Neural cell (in vitro differentiated cells): ENCODE data around the gene KIRREL3. TPM values are rescaled to one million over a fixed set of nuclear protein-coding genes. Genes with fewer than 3 reads are reported as not detected.

Experiments used
- H2AFZ ChIP-seq: fragments of 200-600, 300-800 bp; sonication (generic), shearing (Covaris generic); 2 replicates; pipeline ENCODE4 v1.6.0; 2014; ENCODE audit warnings: low read depth, mild to moderate bottlenecking, antibody characterized with exemption, low read length, moderate library complexity
- H3F3A ChIP-seq: fragments of 200-600 bp; shearing (Covaris generic); 2 replicates; pipeline ENCODE4 v1.6.1; 2016; ENCODE audit warnings: mild to moderate bottlenecking, moderate library complexity, mixed read lengths, antibody characterized with exemption, low read length; ENCODE audit not compliant: insufficient read depth, poor library complexity, severe bottlenecking
- H3K27ac ChIP-seq: fragments of 200-600, 300-800 bp; sonication (generic), shearing (Covaris generic); 2 replicates; pipeline ENCODE4 v1.5.1; 2014; ENCODE audit warnings: mild to moderate bottlenecking, low read length, moderate library complexity
- H3K27me3 ChIP-seq: fragments of 300-800, 200-600 bp; sonication (generic), shearing (Covaris generic); 2 replicates; pipeline ENCODE4 v1.6.0; 2014; ENCODE audit warnings: mild to moderate bottlenecking, low read depth, low read length, moderate library complexity; ENCODE audit not compliant: insufficient read depth
- H3K36me3 ChIP-seq: fragments of 300-800, 200-600 bp; sonication (generic), shearing (Covaris generic); 2 replicates; pipeline ENCODE4 v1.5.1; 2014; ENCODE audit warnings: mild to moderate bottlenecking, antibody characterized with exemption, low read length, moderate library complexity; ENCODE audit not compliant: insufficient read depth
- H3K4me2 ChIP-seq: fragments of 300-800, 200-600 bp; sonication (generic), shearing (Covaris generic); 2 replicates; pipeline ENCODE4 v1.6.0; 2014; ENCODE audit warnings: mild to moderate bottlenecking, low read length
- H3K4me3 ChIP-seq: fragments of 300-800, 200-600 bp; sonication (generic), shearing (Covaris generic); 2 replicates; pipeline ENCODE4 v1.5.1; 2014; ENCODE audit warnings: mild to moderate bottlenecking, low read length, moderate library complexity
- H3K79me2 ChIP-seq: fragments of 200-600 bp; shearing (Covaris generic); replicated peaks from 2 replicates; pipeline ENCODE4 v1.6.0; 2014; ENCODE audit warnings: mild to moderate bottlenecking, low read length, moderate library complexity; ENCODE audit not compliant: insufficient read depth
- H3K9ac ChIP-seq: fragments of 300-800, 200-600 bp; sonication (generic), shearing (Covaris generic); 2 replicates; pipeline ENCODE4 v1.6.1; 2016; ENCODE audit warnings: mild to moderate bottlenecking, low read length, mixed read lengths
- H3K9me2 ChIP-seq: fragments of 200-600 bp; shearing (Covaris generic); 2 replicates; pipeline ENCODE4 v1.6.1; 2016; ENCODE audit warnings: mild to moderate bottlenecking, low read length, mixed read lengths; ENCODE audit not compliant: insufficient read depth
- H3K9me3 ChIP-seq: fragments of 200-600, 300-800 bp; sonication (generic), shearing (Covaris generic); 2 replicates; pipeline ENCODE4 v1.6.1; 2016; ENCODE audit warnings: mild to moderate bottlenecking, mixed run types, low read length, moderate library complexity, mixed read lengths
- H4K20me1 ChIP-seq: fragments of 200-600 bp; shearing (Covaris generic); 2 replicates; pipeline ENCODE4 v1.6.1; 2016; ENCODE audit warnings: mild to moderate bottlenecking, mixed run types; ENCODE audit not compliant: insufficient read depth
- CTCF ChIP-seq: fragments of 450-650 bp; IDR thresholded peaks from 2 replicates; pipeline ENCODE4 v1.5.1; 2014; ENCODE audit warnings: antibody characterized with exemption, mild to moderate bottlenecking, moderate library complexity; ENCODE audit not compliant: poor library complexity, severe bottlenecking
- EP300 ChIP-seq: fragments of 450-650 bp; conservative IDR thresholded peaks from 2 replicates; pipeline ENCODE4 v1.6.1; 2014; ENCODE audit warnings: antibody characterized with exemption, mild to moderate bottlenecking, moderate library complexity; ENCODE audit not compliant: poor library complexity, severe bottlenecking
- EZH2 ChIP-seq: fragments of 200-600, 300-800 bp; shearing (Covaris generic), sonication (generic); IDR thresholded peaks from 2 replicates; pipeline ENCODE4 v1.6.1; 2014; ENCODE audit warnings: antibody characterized with exemption, low read length, borderline replicate concordance, mild to moderate bottlenecking; ENCODE audit not compliant: insufficient read depth, poor library complexity, severe bottlenecking
- MXI1 ChIP-seq: fragments of 450-650 bp; conservative IDR thresholded peaks from 2 replicates; pipeline ENCODE4 v1.6.1; 2014; ENCODE audit warnings: antibody characterized with exemption, mild to moderate bottlenecking; ENCODE audit not compliant: poor library complexity, severe bottlenecking
- POLR2AphosphoS5 ChIP-seq: IDR thresholded peaks from 2 replicates; pipeline ENCODE4 v1.6.1; 2012
- RAD21 ChIP-seq: fragments of 450-650 bp; conservative IDR thresholded peaks from 2 replicates; pipeline ENCODE4 v1.6.1; 2014; ENCODE audit warnings: antibody characterized with exemption, mild to moderate bottlenecking, moderate library complexity
- REST ChIP-seq: IDR thresholded peaks from 2 replicates; pipeline ENCODE4 v1.6.1; 2012; ENCODE audit warnings: borderline replicate concordance
- SMC3 ChIP-seq: fragments of 450-650 bp; conservative IDR thresholded peaks from 2 replicates; pipeline ENCODE4 v1.6.1; 2014; ENCODE audit warnings: antibody characterized with exemption, mild to moderate bottlenecking, moderate library complexity; ENCODE audit not compliant: poor library complexity
- TAF1 ChIP-seq: IDR thresholded peaks from 2 replicates; pipeline ENCODE4 v1.6.1; 2012; ENCODE audit warnings: low read depth
- polyA plus RNA-seq: library from polyadenylated mRNA; depleted of rRNA; stranded (reverse); fragments of >200 nt; gene quantifications from 2 replicates; pipeline ENCODE4 v1.2.3, GENCODE V29; 2014

KIRREL3 gene
- polyA plus RNA-seq, 1 donor from 2014 or later = 23.8 TPM

DNA sequence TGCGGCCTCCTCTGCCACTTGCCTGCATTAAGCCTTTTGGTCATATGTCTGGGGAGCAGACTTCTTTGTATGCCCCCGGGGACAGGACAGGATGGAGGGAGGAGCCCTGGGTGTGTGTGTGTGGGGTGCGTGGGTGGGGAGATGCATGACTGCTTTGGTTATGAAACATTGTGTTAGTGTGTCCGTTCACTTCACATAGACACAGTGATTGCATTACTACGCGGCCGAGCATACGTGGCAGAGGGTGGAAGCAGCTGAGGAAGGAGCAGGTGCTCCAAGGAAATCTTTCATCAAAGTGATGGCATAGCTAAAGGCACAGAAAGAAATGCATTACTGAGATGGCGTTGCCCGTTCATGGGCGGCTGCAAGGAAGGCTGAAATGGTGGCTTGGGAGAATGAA is 384.7 kb downstream of the KIRREL3 start:
- Histone ChIP-seq H4K20me1 (no peaks in the 10 kb centered on the region), H3K9me3 (no peaks in the 10 kb centered on the region), H3K4me3 (no peak overlapping the region), H3K36me3 (no peaks in the 10 kb centered on the region), H2AFZ (no peak overlapping the region), H3K9me2 (no peaks in the 10 kb centered on the region), H3K79me2 (no peaks in the 10 kb centered on the region), H3K9ac (no peak overlapping the region), H3K4me2 (no peak overlapping the region), H3F3A (no peaks in the 10 kb centered on the region), H3K27ac (no peak overlapping the region), H3K27me3 (no peaks in the 10 kb centered on the region)
- TF ChIP-seq EZH2 (no peak), MXI1 (no peak), SMC3 (no peak), EP300 (no peak), RAD21 (no peak), TAF1 (no peak), POLR2AphosphoS5 (no peak), CTCF (no peak), REST (no peak)

GRCh38 chr11:126613272-126613671 is 387.3 kb downstream of the KIRREL3 start:
- H3K9me2 ChIP-seq = no peaks in the 10 kb centered on the region
- no peak for TF ChIP-seq TAF1
- no peak for TF ChIP-seq EP300
- TF ChIP-seq REST = no peak
- no peak for TF ChIP-seq RAD21
- TF ChIP-seq SMC3 = no peak
- no peak for TF ChIP-seq CTCF
- TF ChIP-seq POLR2AphosphoS5 = no peak
- TF ChIP-seq EZH2 = no peak
- TF ChIP-seq MXI1 = no peak

More at GRCh38 chr11:126613272-126613671, 387.3 kb downstream of the KIRREL3 start:
- H4K20me1 ChIP-seq = no peaks in the 10 kb centered on the region
- no peaks in the 10 kb centered on the region for H3K9me3 ChIP-seq
- H3K36me3 ChIP-seq = no peaks in the 10 kb centered on the region
- no peaks in the 10 kb centered on the region for H3F3A ChIP-seq
- H3K4me2 ChIP-seq = no peak overlapping the region
- no peak overlapping the region for H3K27ac ChIP-seq
- no peak overlapping the region for H3K9ac ChIP-seq
- no peaks in the 10 kb centered on the region for H3K79me2 ChIP-seq
- no peak overlapping the region for H2AFZ ChIP-seq
- H3K27me3 ChIP-seq = no peaks in the 10 kb centered on the region
- no peak overlapping the region for H3K4me3 ChIP-seq
